HCT116 (cell line): ENCODE data around the gene RASGRP2. TPM values are rescaled to one million over a fixed set of nuclear protein-coding genes. Genes with fewer than 3 reads are reported as not detected.

ENCODE experiments used
- ATAC-seq: fragments of 200-7000 bp; cut with Tn5 transposase; 2 replicates; pipeline ENCODE4 v1.9.1; 2020; ENCODE audit warnings: mild to moderate bottlenecking, moderate library complexity
- BruUV-seq: library from RNA; stranded (reverse); fragments of 400-500 nt; replicated peaks from 2 replicates; lab custom pipeline; 2021; lab: Mats Ljungman, UMichigan
- CTCF ChIA-PET: fragments of 300-600 bp; sonication (Branson Sonifier 250); formaldehyde crosslinking; loops from one replicate; lab custom pipeline; 2021; ENCODE audit warnings: antibody characterized with exemption; lab: Charles Lee
- POLR2A ChIA-PET: fragments of 300-600, 350-600 bp; sonication (Branson Sonifier 250); formaldehyde crosslinking; loops from one replicate; lab custom pipeline; 2021; ENCODE audit warnings: antibody characterized with exemption; lab: Charles Lee
- RAD21 ChIA-PET, 2 experiments: fragments of 300-600 bp; sonication (Branson Sonifier 250); formaldehyde crosslinking; loops; one replicate each; lab custom pipeline; 2023; ENCODE audit warnings: low total read pairs in 2 of 2; ENCODE audit not compliant: uncharacterized antibody in 2 of 2, unreplicated experiment in 2 of 2, low non-redundant PET in 1 of 2; lab: Charles Lee
- DNase-seq: peaks from one replicate; pipeline ENCODE4 v3.0.0-alpha.2; 2010; ENCODE audit warnings: low read depth, low spot score
- H2AFZ ChIP-seq: fragments of 200-600 bp; shearing (Covaris generic), sonication (generic); 2 replicates; pipeline ENCODE4 v1.6.1; 2017; ENCODE audit warnings: low read depth, mixed run types, mixed read lengths, antibody characterized with exemption, low read length; ENCODE audit not compliant: poor library complexity, severe bottlenecking
- H3K27ac ChIP-seq: 2 replicates; pipeline ENCODE4 v1.5.1; 2012; ENCODE audit warnings: low read depth, low read length
- H3K27me3 ChIP-seq: fragments of 200-600 bp; sonication (generic); 2 replicates; pipeline ENCODE4 v1.6.1; 2016; ENCODE audit warnings: mixed run types, low read length, mixed read lengths; ENCODE audit not compliant: insufficient read depth
- H3K36me3 ChIP-seq, 2 experiments: fragments of 200-500 bp in 1 of 2; fragments of 200-600 bp in 1 of 2; sonication (Bioruptor generic) in 1 of 2; sonication (generic) in 1 of 2; 2 replicates each; pipeline versions ENCODE4 v1.5.1 to v1.6.1; 2014 to 2016; ENCODE audit warnings: low read length in 2 of 2, inconsistent platforms in 1 of 2, mixed read lengths in 1 of 2, mixed run types in 1 of 2; ENCODE audit not compliant: insufficient read depth in 2 of 2, control insufficient read depth in 1 of 2
- H3K4me1 ChIP-seq, 2 experiments: fragments of 200-600 bp in 1 of 2; sonication (generic) in 1 of 2; 2 replicates each; pipeline versions ENCODE4 v1.5.1 to v1.6.1; 2012 to 2017; ENCODE audit warnings: low read length in 2 of 2, inconsistent platforms in 1 of 2, mild to moderate bottlenecking in 1 of 2, mixed read lengths in 1 of 2, mixed run types in 1 of 2, moderate library complexity in 1 of 2; ENCODE audit not compliant: insufficient read depth in 2 of 2, control insufficient read depth in 1 of 2
- H3K4me2 ChIP-seq: fragments of 200-600 bp; sonication (generic); 2 replicates; pipeline ENCODE4 v1.6.1; 2017; ENCODE audit warnings: mixed run types, low read length, mixed read lengths
- H3K4me3 ChIP-seq, 2 experiments: fragments of 200-600 bp in 1 of 2; sonication (generic) in 1 of 2; replicated peaks in 1 of 2; 2 replicates each; pipeline ENCODE4 v1.5.1; 2011 to 2016; ENCODE audit warnings: low read length in 2 of 2, control low read depth in 1 of 2, low read depth in 1 of 2, mild to moderate bottlenecking in 1 of 2, mixed read lengths in 1 of 2, mixed run types in 1 of 2
- H3K79me2 ChIP-seq: fragments of 200-600 bp; sonication (generic); 2 replicates; pipeline ENCODE4 v1.6.1; 2017; ENCODE audit warnings: mild to moderate bottlenecking, mixed run types, low read length, moderate library complexity, mixed read lengths; ENCODE audit not compliant: insufficient read depth
- H3K9ac ChIP-seq: fragments of 200-600 bp; sonication (generic); 2 replicates; pipeline ENCODE4 v1.6.1; 2016; ENCODE audit warnings: low read length, mixed read lengths
- H3K9me2 ChIP-seq: fragments of 200-600 bp; sonication (generic), shearing (Covaris generic); 2 replicates; pipeline ENCODE4 v1.6.1; 2017; ENCODE audit warnings: mixed run types, mild to moderate bottlenecking, moderate library complexity; ENCODE audit not compliant: insufficient read depth
- H3K9me3 ChIP-seq, 2 experiments: fragments of 200-500 bp in 1 of 2; fragments of 200-600 bp in 1 of 2; sonication (Bioruptor generic) in 1 of 2; sonication (generic) in 1 of 2; 2 replicates each; pipeline ENCODE4 v1.6.1; 2014 to 2017; ENCODE audit warnings: low read length in 2 of 2, mixed read lengths in 2 of 2, inconsistent platforms in 1 of 2, low read depth in 1 of 2, mild to moderate bottlenecking in 1 of 2, mixed run types in 1 of 2, moderate library complexity in 1 of 2; ENCODE audit not compliant: control insufficient read depth in 1 of 2, insufficient read depth in 1 of 2
- H4K20me1 ChIP-seq: fragments of 200-600 bp; sonication (generic), shearing (Covaris generic); 2 replicates; pipeline ENCODE4 v1.6.1; 2017; ENCODE audit warnings: mixed run types, mild to moderate bottlenecking, moderate library complexity; ENCODE audit not compliant: insufficient read depth
- CEBPB ChIP-seq: IDR thresholded peaks from 2 replicates; pipeline ENCODE4 v1.6.1; 2012; ENCODE audit warnings: low read depth
- CTCF ChIP-seq, 3 experiments: fragments of 200-600 bp in 1 of 3; sonication (generic) in 1 of 3; IDR thresholded peaks in 2 of 3; conservative IDR thresholded peaks in 1 of 3; 2 replicates each; pipeline ENCODE4 v1.5.1; 2012 to 2017; ENCODE audit warnings: low read depth in 2 of 3, low read length in 2 of 3, antibody characterized with exemption in 1 of 3, borderline replicate concordance in 1 of 3, control low read depth in 1 of 3, mild to moderate bottlenecking in 1 of 3, mixed read lengths in 1 of 3, mixed run types in 1 of 3, moderate library complexity in 1 of 3; ENCODE audit not compliant: insufficient read depth in 1 of 3
- ELF1 ChIP-seq: IDR thresholded peaks from 2 replicates; pipeline ENCODE4 v1.6.1; 2012; ENCODE audit warnings: low read depth, borderline replicate concordance
- MAX ChIP-seq: IDR thresholded peaks from 2 replicates; pipeline ENCODE4 v1.6.1; 2012
- POLR2A ChIP-seq: IDR thresholded peaks from 2 replicates; pipeline ENCODE4 v1.7.0; 2011; ENCODE audit warnings: borderline replicate concordance; ENCODE audit not compliant: insufficient read depth, insufficient read length; ENCODE audit errors: extremely low read depth
- REST ChIP-seq: IDR thresholded peaks from 2 replicates; pipeline ENCODE4 v1.6.1; 2012; ENCODE audit warnings: low read depth
- SRF ChIP-seq: IDR thresholded peaks from 2 replicates; pipeline ENCODE4 v1.6.1; 2012; ENCODE audit warnings: low read depth
- TCF7L2 ChIP-seq: IDR thresholded peaks from 2 replicates; pipeline ENCODE4 v1.7.0; 2011; ENCODE audit warnings: borderline replicate concordance, inconsistent platforms; ENCODE audit not compliant: insufficient read depth, insufficient read length; ENCODE audit errors: extremely low read depth
- YY1 ChIP-seq: IDR thresholded peaks from 2 replicates; pipeline ENCODE4 v1.6.1; 2011; ENCODE audit warnings: low read length, low read depth, moderate library complexity, mild to moderate bottlenecking; ENCODE audit not compliant: insufficient replicate concordance; ENCODE audit errors: extremely low read depth
- ZBTB33 ChIP-seq: IDR thresholded peaks from 2 replicates; pipeline ENCODE4 v1.6.1; 2011; ENCODE audit warnings: mild to moderate bottlenecking, low read length, moderate library complexity; ENCODE audit not compliant: insufficient replicate concordance; ENCODE audit errors: extremely low read depth
- ZFX ChIP-seq: fragments of 450-650 bp; IDR thresholded peaks from 2 replicates; pipeline ENCODE4 v1.6.1; 2017
- ZNF274 ChIP-seq: fragments of 200-500 bp; sonication (Bioruptor generic); IDR thresholded peaks from 2 replicates; pipeline ENCODE4 v1.6.1; 2014; ENCODE audit warnings: mild to moderate bottlenecking, low read depth, low read length, inconsistent platforms
- intact Hi-C: fragments of 100-400 bp; cut with micrococcal nuclease; formaldehyde crosslinking; loops from 2 replicates; pipeline ENCODE4 v1.10.0; 2022
- total RNA-seq: library from RNA; stranded (reverse); gene quantifications from one replicate; pipeline ENCODE4 v1.2.1, GENCODE V29; 2021; ENCODE audit not compliant: unreplicated experiment

Gene RASGRP2
- total RNA-seq, 1 experiment from 2014 or later, result 12.8 TPM

GRCh38 chr11:64745521-64746328 lies 1.8 kb upstream of the RASGRP2 start:
- TF ChIP-seq MAX (no peak), YY1 (no peak), REST (no peak), ZNF274 (no peak), ZFX (no peak), CEBPB (no peak), TCF7L2 (no peak), SRF (no peak), ZBTB33 (no peak), ELF1 (no peak), POLR2A (no peak), CTCF (IDR thresholded peaks at IDR 0.05 in 2 of 3, conservative IDR thresholded peaks at IDR 0.05 in 1 of 3; ENCODE audit: borderline replicate concordance in 1 of 3, insufficient read depth in 1 of 3, low read depth in 2 of 3, low read length in 2 of 3) (no peak)
- TF ChIP-seq, all 23 proteins: peak for 0
- Histone ChIP-seq H3K4me1 (peaks cover 7 to 26% of the 10 kb centered on the region in 2 experiments; a peak in 3 of 4 replicates), H3K9ac (no peak overlapping the region), H3K9me3 (no peaks in the 10 kb centered on the region), H3K4me3 (no peak overlapping the region), H3K36me3 (no peaks in the 10 kb centered on the region), H3K4me2 (no peak overlapping the region), H3K27ac (no peak overlapping the region), H3K79me2 (no peaks in the 10 kb centered on the region), H3K27me3 (no peaks in the 10 kb centered on the region), H2AFZ (no peak overlapping the region), H4K20me1 (no peaks in the 10 kb centered on the region), H3K9me2 (no peaks in the 10 kb centered on the region)
- POLR2A ChIA-PET, result no interaction called here
- RAD21 ChIA-PET, result no interaction called here
- intact Hi-C loops, result no loop called here
- CTCF ChIA-PET, result no interaction called here
- BruUV-seq, result no TSS peak
- ATAC-seq, result no peak
- DNase-seq, result no peak
